HepG2 (cell line): ENCODE measurements around the gene SH2D3C. TPM values are rescaled to one million over a fixed set of nuclear protein-coding genes. Genes with fewer than 3 reads are reported as not detected.

Experiments used
- ATF7 ChIP-seq, 2 experiments: fragments of 450-650 bp in 1 of 2; sonication (generic) in 1 of 2; formaldehyde crosslinking in 1 of 2; IDR thresholded peaks; 2 replicates each; pipeline versions ENCODE4 v1.4.0 to v1.6.1; 2016 to 2020; ENCODE audit warnings: antibody characterized with exemption in 1 of 2, mild to moderate bottlenecking in 1 of 2, missing genetic modification reagents in 1 of 2
- GABPB1 ChIP-seq: IDR thresholded peaks from 2 replicates; pipeline ENCODE4 v1.6.1; 2016; ENCODE audit warnings: mild to moderate bottlenecking, missing genetic modification reagents, moderate library complexity, missing compliant biosample characterization
- HIC2 ChIP-seq: sonication (generic); formaldehyde crosslinking; IDR thresholded peaks from 2 replicates; pipeline ENCODE4 v1.9.0; 2022; ENCODE audit warnings: low read depth, missing genetic modification reagents
- IRX3 ChIP-seq: sonication (generic); formaldehyde crosslinking; IDR thresholded peaks from 2 replicates; pipeline ENCODE4 v1.8.1; 2023; ENCODE audit warnings: mild to moderate bottlenecking, low read depth, missing genetic modification reagents, borderline replicate concordance
- NKX3-1 ChIP-seq: sonication (generic); formaldehyde crosslinking; IDR thresholded peaks from 2 replicates; pipeline ENCODE4 v1.5.0; 2020; ENCODE audit warnings: missing genetic modification reagents
- RCOR2 ChIP-seq: IDR thresholded peaks from 2 replicates; pipeline ENCODE4 v1.6.1; 2016; ENCODE audit warnings: missing biosample characterization, missing genetic modification reagents
- SP4 ChIP-seq: sonication (generic); formaldehyde crosslinking; IDR thresholded peaks from 2 replicates; pipeline ENCODE4 v1.8.1; 2023; ENCODE audit warnings: mild to moderate bottlenecking, missing genetic modification reagents
- SRSF4 ChIP-seq: fragments of 200-400 bp; formaldehyde crosslinking; IDR thresholded peaks from one replicate; pipeline ENCODE4 v1.6.1; 2018; ENCODE audit warnings: mild to moderate bottlenecking, low read depth, low read length, moderate library complexity; ENCODE audit not compliant: poor library complexity, severe bottlenecking
- UBTF ChIP-seq: sonication (generic); formaldehyde crosslinking; IDR thresholded peaks from 2 replicates; pipeline ENCODE4 v1.4.0; 2020; ENCODE audit warnings: mild to moderate bottlenecking, missing genetic modification reagents
- ZBTB21 ChIP-seq: sonication (generic); formaldehyde crosslinking; IDR thresholded peaks from 2 replicates; pipeline ENCODE4 v1.4.0; 2020; ENCODE audit warnings: missing genetic modification reagents
- ZFX ChIP-seq: sonication (generic); formaldehyde crosslinking; IDR thresholded peaks from 2 replicates; pipeline ENCODE4 v1.4.0; 2020; ENCODE audit warnings: mild to moderate bottlenecking, low read depth, missing genetic modification reagents, moderate library complexity
- ZFY ChIP-seq: sonication (generic); formaldehyde crosslinking; IDR thresholded peaks from 2 replicates; pipeline ENCODE4 v1.4.0; 2020; ENCODE audit warnings: missing genetic modification reagents
- ZNF160 ChIP-seq: sonication (generic); formaldehyde crosslinking; IDR thresholded peaks from 2 replicates; pipeline ENCODE4 v1.8.0; 2022; ENCODE audit warnings: mild to moderate bottlenecking, inconsistent platforms, missing genetic modification reagents
- polyA plus RNA-seq, 8 experiments: library from polyadenylated mRNA; depleted of rRNA in 3 of 8; stranded (reverse) in 7 of 8; unstranded in 1 of 8; fragments of >200 nt; fragmentation: Illumina TruSeq in 4 of 8; extraction: Trizol in 4 of 8; gene quantifications; 2 replicates each; pipeline versions ENCODE4 v1.2.1 to v1.2.3, GENCODE V29; 2011 to 2016; ENCODE audit warnings: low read depth in 4 of 8, missing spikeins in 1 of 8, mixed read lengths in 1 of 8; ENCODE audit not compliant: insufficient read depth in 1 of 8
- total RNA-seq, 5 experiments: library from RNA; depleted of rRNA; stranded (reverse); fragments of >200 nt; fragmentation: Illumina TruSeq; extraction: Trizol; gene quantifications; 2 replicates each; pipeline ENCODE4 v1.2.3, GENCODE V29; 2016; ENCODE audit warnings: low read depth in 1 of 5
- TF ChIP-seq, protein P1 (sequence below): sonication (generic); formaldehyde crosslinking; IDR thresholded peaks from 2 replicates; pipeline ENCODE4 v1.4.0; 2020; ENCODE audit warnings: missing genetic modification reagents, borderline replicate concordance
- TF ChIP-seq, protein P2 (sequence below): sonication (generic); formaldehyde crosslinking; IDR thresholded peaks from 2 replicates; pipeline ENCODE4 v1.5.0; 2020; ENCODE audit warnings: mild to moderate bottlenecking, missing genetic modification reagents
- TF ChIP-seq, protein P3 (sequence below): sonication (generic); formaldehyde crosslinking; conservative IDR thresholded peaks from 2 replicates; pipeline ENCODE4 v1.8.1; 2023; ENCODE audit warnings: missing genetic modification reagents
- TF ChIP-seq, protein P4 (sequence below): IDR thresholded peaks from 2 replicates; pipeline ENCODE4 v1.6.1; 2012; ENCODE audit warnings: inconsistent platforms
- TF ChIP-seq, protein P5 (sequence below): IDR thresholded peaks from 2 replicates; pipeline ENCODE4 v1.6.1; 2016; ENCODE audit warnings: low read depth

SH2D3C gene
- total and polyA plus RNA-seq, 2 of the 13 experiments (the other 11 are each of a cell fraction or from before 2014, with no cell fraction given), result not detected

DNA sequence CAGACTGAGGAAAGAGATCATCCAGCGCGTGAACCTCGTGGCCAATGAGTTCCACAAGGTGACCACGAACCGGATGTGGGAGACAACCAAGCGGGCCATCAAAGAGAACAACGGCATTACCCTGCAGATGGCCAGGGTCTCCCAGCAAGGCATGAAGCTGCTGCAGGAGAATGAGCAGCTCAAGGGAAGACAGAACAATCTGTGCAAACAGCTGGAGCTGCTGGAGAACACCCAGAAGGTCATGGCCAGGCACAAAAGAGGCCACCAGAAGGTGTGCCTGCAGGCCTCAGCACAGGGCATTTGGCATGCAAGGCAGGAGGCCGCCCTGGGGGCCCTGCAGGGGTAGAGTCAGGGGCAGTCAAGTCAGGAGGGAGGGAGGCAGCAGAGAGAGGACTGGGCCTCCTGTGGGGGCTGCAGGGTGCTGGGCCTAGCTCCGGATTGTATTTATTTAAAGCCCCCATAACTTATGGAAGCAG, 67.2 kb downstream of the SH2D3C start (continued):
- TF ChIP-seq, protein P1, sequence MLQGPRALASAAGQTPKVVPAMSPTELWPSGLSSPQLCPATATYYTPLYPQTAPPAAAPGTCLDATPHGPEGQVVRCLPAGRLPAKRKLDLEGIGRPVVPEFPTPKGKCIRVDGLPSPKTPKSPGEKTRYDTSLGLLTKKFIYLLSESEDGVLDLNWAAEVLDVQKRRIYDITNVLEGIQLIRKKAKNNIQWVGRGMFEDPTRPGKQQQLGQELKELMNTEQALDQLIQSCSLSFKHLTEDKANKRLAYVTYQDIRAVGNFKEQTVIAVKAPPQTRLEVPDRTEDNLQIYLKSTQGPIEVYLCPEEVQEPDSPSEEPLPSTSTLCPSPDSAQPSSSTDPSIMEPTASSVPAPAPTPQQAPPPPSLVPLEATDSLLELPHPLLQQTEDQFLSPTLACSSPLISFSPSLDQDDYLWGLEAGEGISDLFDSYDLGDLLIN (CRISPR knock-in tag), result no peak
- TF ChIP-seq ZFX (peak; percentile 66), HIC2 (CRISPR knock-in tag) (0 out of 2 replicates have a peak, but pooled peaks have one; percentile 17), ATF7 (IDR thresholded peaks at IDR 0.05) (no peak), ATF7 (CRISPR knock-in tag; IDR thresholded peaks at IDR 0.05) (no peak), UBTF (CRISPR knock-in tag) (0 out of 2 replicates have a peak, but pooled peaks have one; percentile 20), SRSF4 (no peak), NKX3-1 (CRISPR knock-in tag) (no peak), IRX3 (CRISPR knock-in tag) (no peak), GABPB1 (peak; percentile 39; the same call in 1 of the 2 replicates), ZNF160 (CRISPR knock-in tag) (no peak), ZBTB21 (no peak), RCOR2 (CRISPR knock-in tag) (no peak), SP4 (CRISPR knock-in tag) (no peak), ZFY (CRISPR knock-in tag) (0 out of 2 replicates have a peak, but pooled peaks have one; percentile 33)
- TF ChIP-seq, protein P2, sequence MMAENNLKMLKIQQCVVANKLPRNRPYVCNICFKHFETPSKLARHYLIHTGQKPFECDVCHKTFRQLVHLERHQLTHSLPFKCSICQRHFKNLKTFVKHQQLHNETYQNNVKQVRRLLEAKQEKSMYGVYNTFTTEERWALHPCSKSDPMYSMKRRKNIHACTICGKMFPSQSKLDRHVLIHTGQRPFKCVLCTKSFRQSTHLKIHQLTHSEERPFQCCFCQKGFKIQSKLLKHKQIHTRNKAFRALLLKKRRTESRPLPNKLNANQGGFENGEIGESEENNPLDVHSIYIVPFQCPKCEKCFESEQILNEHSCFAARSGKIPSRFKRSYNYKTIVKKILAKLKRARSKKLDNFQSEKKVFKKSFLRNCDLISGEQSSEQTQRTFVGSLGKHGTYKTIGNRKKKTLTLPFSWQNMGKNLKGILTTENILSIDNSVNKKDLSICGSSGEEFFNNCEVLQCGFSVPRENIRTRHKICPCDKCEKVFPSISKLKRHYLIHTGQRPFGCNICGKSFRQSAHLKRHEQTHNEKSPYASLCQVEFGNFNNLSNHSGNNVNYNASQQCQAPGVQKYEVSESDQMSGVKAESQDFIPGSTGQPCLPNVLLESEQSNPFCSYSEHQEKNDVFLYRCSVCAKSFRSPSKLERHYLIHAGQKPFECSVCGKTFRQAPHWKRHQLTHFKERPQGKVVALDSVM (CRISPR knock-in tag), result peak; percentile 60; the same call in 1 of the 2 replicates
- TF ChIP-seq, protein P3, sequence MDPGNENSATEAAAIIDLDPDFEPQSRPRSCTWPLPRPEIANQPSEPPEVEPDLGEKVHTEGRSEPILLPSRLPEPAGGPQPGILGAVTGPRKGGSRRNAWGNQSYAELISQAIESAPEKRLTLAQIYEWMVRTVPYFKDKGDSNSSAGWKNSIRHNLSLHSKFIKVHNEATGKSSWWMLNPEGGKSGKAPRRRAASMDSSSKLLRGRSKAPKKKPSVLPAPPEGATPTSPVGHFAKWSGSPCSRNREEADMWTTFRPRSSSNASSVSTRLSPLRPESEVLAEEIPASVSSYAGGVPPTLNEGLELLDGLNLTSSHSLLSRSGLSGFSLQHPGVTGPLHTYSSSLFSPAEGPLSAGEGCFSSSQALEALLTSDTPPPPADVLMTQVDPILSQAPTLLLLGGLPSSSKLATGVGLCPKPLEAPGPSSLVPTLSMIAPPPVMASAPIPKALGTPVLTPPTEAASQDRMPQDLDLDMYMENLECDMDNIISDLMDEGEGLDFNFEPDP (CRISPR knock-in tag), result no peak
- TF ChIP-seq, protein P4, sequence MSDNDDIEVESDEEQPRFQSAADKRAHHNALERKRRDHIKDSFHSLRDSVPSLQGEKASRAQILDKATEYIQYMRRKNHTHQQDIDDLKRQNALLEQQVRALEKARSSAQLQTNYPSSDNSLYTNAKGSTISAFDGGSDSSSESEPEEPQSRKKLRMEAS, result peak; percentile 22; the same call in 1 of the 2 replicates
- TF ChIP-seq, protein P5, sequence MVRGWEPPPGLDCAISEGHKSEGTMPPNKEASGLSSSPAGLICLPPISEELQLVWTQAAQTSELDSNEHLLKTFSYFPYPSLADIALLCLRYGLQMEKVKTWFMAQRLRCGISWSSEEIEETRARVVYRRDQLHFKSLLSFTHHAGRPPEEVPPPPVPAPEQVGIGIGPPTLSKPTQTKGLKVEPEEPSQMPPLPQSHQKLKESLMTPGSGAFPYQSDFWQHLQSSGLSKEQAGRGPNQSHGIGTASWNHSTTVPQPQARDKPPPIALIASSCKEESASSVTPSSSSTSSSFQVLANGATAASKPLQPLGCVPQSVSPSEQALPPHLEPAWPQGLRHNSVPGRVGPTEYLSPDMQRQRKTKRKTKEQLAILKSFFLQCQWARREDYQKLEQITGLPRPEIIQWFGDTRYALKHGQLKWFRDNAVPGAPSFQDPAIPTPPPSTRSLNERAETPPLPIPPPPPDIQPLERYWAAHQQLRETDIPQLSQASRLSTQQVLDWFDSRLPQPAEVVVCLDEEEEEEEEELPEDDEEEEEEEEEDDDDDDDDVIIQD (CRISPR knock-in tag), result no peak
